WTC11 (cell line): ENCODE measurements around the gene TBC1D24. TPM values are rescaled to one million over a fixed set of nuclear protein-coding genes. Genes with fewer than 3 reads are reported as not detected.
A peak's percentile ranks its signal among the peaks of the same experiment; 100 is the strongest.

Experiments
- ATAC-seq: fragments of 200-7000 bp; cut with Tn5 transposase; 2 replicates; pipeline ENCODE4 v1.10.0; 2021; ENCODE audit warnings: mild to moderate bottlenecking, moderate library complexity
- CTCF ChIA-PET: fragments of 300-600 bp; sonication (Branson Sonifier 250); formaldehyde crosslinking; loops from one replicate; lab custom pipeline; 2021; ENCODE audit warnings: antibody characterized with exemption; lab: Charles Lee
- POLR2A ChIA-PET: fragments of 350-600 bp; sonication (Branson Sonifier 250); formaldehyde crosslinking; loops from one replicate; lab custom pipeline; 2021; ENCODE audit warnings: antibody characterized with exemption; lab: Charles Lee
- DNase-seq: peaks from one replicate; pipeline ENCODE4 v3.0.0; 2021; ENCODE audit warnings: low spot score
- H3K27ac Mint-ChIP-seq: 2 replicates; pipeline ENCODE4 v1.8.0; 2021; ENCODE audit warnings: mixed read lengths
- H3K27me3 Mint-ChIP-seq: 2 replicates; pipeline ENCODE4 v1.8.0; 2021; ENCODE audit warnings: low read depth, mild to moderate bottlenecking, moderate library complexity, mixed read lengths
- H3K36me3 Mint-ChIP-seq: 2 replicates; pipeline ENCODE4 v1.8.0; 2021; ENCODE audit warnings: mixed read lengths
- H3K4me1 Mint-ChIP-seq: 2 replicates; pipeline ENCODE4 v1.8.0; 2022; ENCODE audit warnings: mixed read lengths
- H3K4me3 Mint-ChIP-seq: 2 replicates; pipeline ENCODE4 v1.8.0; 2021; ENCODE audit warnings: mild to moderate bottlenecking, moderate library complexity, mixed read lengths
- H3K9me3 Mint-ChIP-seq: 2 replicates; pipeline ENCODE4 v1.8.0; 2021; ENCODE audit warnings: mixed read lengths
- AFF4 ChIP-seq: sonication (generic); formaldehyde crosslinking; IDR thresholded peaks from 2 replicates; pipeline ENCODE4 v1.8.1; 2023; ENCODE audit warnings: mild to moderate bottlenecking, missing genetic modification reagents, borderline replicate concordance
- CTCF ChIP-seq: fragments of 200-600 bp; IDR thresholded peaks from 2 replicates; pipeline ENCODE4 v1.8.0; 2022; ENCODE audit warnings: antibody characterized with exemption
- IRF2 ChIP-seq: sonication (generic); formaldehyde crosslinking; IDR thresholded peaks from 2 replicates; pipeline ENCODE4 v1.8.0; 2022; ENCODE audit warnings: low read depth, missing genetic modification reagents, borderline replicate concordance
- MLX ChIP-seq: sonication (generic); formaldehyde crosslinking; IDR thresholded peaks from 2 replicates; pipeline ENCODE4 v1.8.1; 2023; ENCODE audit warnings: mild to moderate bottlenecking, missing genetic modification reagents, moderate library complexity
- NFATC4 ChIP-seq: fragments of 250-450 bp; sonication (Bioruptor Pico); IDR thresholded peaks from 2 replicates; pipeline ENCODE4 v1.9.0; 2021; ENCODE audit warnings: mild to moderate bottlenecking
- PRDM15 ChIP-seq: sonication (generic); formaldehyde crosslinking; IDR thresholded peaks from 2 replicates; pipeline ENCODE4 v1.8.0; 2022; ENCODE audit warnings: missing genetic modification reagents
- TEAD1 ChIP-seq: sonication (generic); formaldehyde crosslinking; IDR thresholded peaks from 2 replicates; pipeline ENCODE4 v1.8.0; 2022; ENCODE audit warnings: mild to moderate bottlenecking, missing genetic modification reagents
- ZBTB43 ChIP-seq: sonication (generic); formaldehyde crosslinking; IDR thresholded peaks from 2 replicates; pipeline ENCODE4 v1.8.1; 2023; ENCODE audit warnings: mild to moderate bottlenecking, missing genetic modification reagents
- ZNF263 ChIP-seq: sonication (generic); formaldehyde crosslinking; IDR thresholded peaks from 2 replicates; pipeline ENCODE4 v1.8.1; 2022; ENCODE audit warnings: low read depth, mild to moderate bottlenecking, moderate library complexity, missing genetic modification reagents
- total RNA-seq: library from RNA; stranded (reverse); gene quantifications from 3 replicates; pipeline ENCODE4 v1.2.3, GENCODE V29; 2021

TBC1D24 gene
- total RNA-seq, 1 experiment from 2014 or later, result 21.0 TPM

- TF ChIP-seq NFATC4 (CRISPR knock-in tag), result no peak
- H3K9me3 Mint-ChIP-seq, result no peaks in the 10 kb centered on the region
- no peak for DNase-seq
- ATAC-seq, result no peak
- no peaks in the 10 kb centered on the region; the same call in 1 of the 2 replicates for H3K36me3 Mint-ChIP-seq
- H3K4me3 Mint-ChIP-seq, result peak overlapping the region; percentile 31; the same call in 1 of the 2 replicates
- H3K4me1 Mint-ChIP-seq, result 0 out of 2 replicates have a peak, but pooled peaks cover 5% of the 10 kb centered on the region
- H3K27ac Mint-ChIP-seq, result peak overlapping the region; percentile 82; the same call in 1 of the 2 replicates
- peaks cover 8% of the 10 kb centered on the region; the same call in 1 of the 2 replicates for H3K27me3 Mint-ChIP-seq
- ChIA-PET POLR2A (interaction anchor here (1.1 to 2.4 kb wide), 2 partner anchors 11 to 73 kb away, joined by 4 to 17 read pairs; partner anchors contain the start of gene AMDHD2), CTCF (interaction anchor here (1.1 to 1.3 kb wide), 2 partner anchors 29 kb away, joined by 4 to 8 read pairs; no protein-coding TSS in a partner anchor)
Observed at GRCh38 chr16:2529961-2530628, 55.2 kb downstream of the TBC1D24 start.

GRCh38 chr16:2530629-2531318, 55.8 kb downstream of the TBC1D24 start:
- ATAC-seq, result peak; percentile 3; the same call in 1 of the 2 replicates
- CTCF ChIA-PET, result interaction anchor here (0.8 to 1.4 kb wide), 7 partner anchors 11 to 527 kb away, joined by 3 to 8 read pairs (median 4); partner anchors contain the start of genes AMDHD2, ECI1 and TEDC2

GRCh38 chr16:2531371-2531695, 56.4 kb downstream of the TBC1D24 start, which contains the start of gene CEMP1:
Gene CEMP1 (minus strand): TSS chr16:2531408. CDS start chr16:2531073, 335 bp downstream.
- ATAC-seq (peak; percentile 7), DNase-seq (no peak)
- no peaks in the 10 kb centered on the region; the same call in 1 of the 2 replicates for H3K36me3 Mint-ChIP-seq
- ChIA-PET CTCF (interaction anchor here (0.8 to 1.4 kb wide), 7 partner anchors 11 to 527 kb away, joined by 3 to 8 read pairs (median 4); partner anchors contain the start of genes AMDHD2, ECI1 and TEDC2), POLR2A (interaction anchor here (0.6 to 2.4 kb wide), 6 partner anchors 12 to 72 kb away, joined by 3 to 17 read pairs (median 4); partner anchors contain the start of genes AMDHD2 and TBC1D24)
- H3K27me3 Mint-ChIP-seq, result peaks cover 8% of the 10 kb centered on the region; the same call in 1 of the 2 replicates
- H3K4me1 Mint-ChIP-seq, result 0 out of 2 replicates have a peak, but pooled peaks cover 5% of the 10 kb centered on the region
- H3K4me3 Mint-ChIP-seq, result peak within 1 kb of the TSS; percentile 94
- no peaks in the 10 kb centered on the region for H3K9me3 Mint-ChIP-seq
- peak within 1 kb of the TSS; percentile 98 for H3K27ac Mint-ChIP-seq
- TF ChIP-seq IRF2 (no peak), AFF4 (CRISPR knock-in tag) (no peak), TEAD1 (CRISPR knock-in tag) (no peak), CTCF (no peak), ZNF263 (CRISPR knock-in tag) (no peak), ZBTB43 (CRISPR knock-in tag) (no peak)

More at GRCh38 chr16:2530629-2531318, 55.8 kb downstream of the TBC1D24 start:
- H3K4me1 Mint-ChIP-seq, result 0 out of 2 replicates have a peak, but pooled peaks cover 5% of the 10 kb centered on the region
- POLR2A ChIA-PET, result interaction anchor here (0.6 to 2.4 kb wide), 6 partner anchors 11 to 72 kb away, joined by 3 to 17 read pairs (median 4); partner anchors contain the start of genes AMDHD2 and TBC1D24
- H3K27me3 Mint-ChIP-seq, result peaks cover 8% of the 10 kb centered on the region; the same call in 1 of the 2 replicates
- H3K9me3 Mint-ChIP-seq, result no peaks in the 10 kb centered on the region
- no peaks in the 10 kb centered on the region; the same call in 1 of the 2 replicates for H3K36me3 Mint-ChIP-seq
- H3K27ac Mint-ChIP-seq, result peak overlapping the region; percentile 82
- TF ChIP-seq MLX (CRISPR knock-in tag) (no peak), PRDM15 (CRISPR knock-in tag) (0 out of 2 replicates have a peak, but pooled peaks have one; percentile 36)
- H3K4me3 Mint-ChIP-seq, result peak overlapping the region; percentile 94
- no peak for DNase-seq
